NAMALWA (cell line): ENCODE results near the gene CORO6.

Experiments
- DNase-seq: peaks from one replicate; pipeline ENCODE4 v3.0.0-alpha.2; 2015; ENCODE audit warnings: low spot score

The CORO6 gene

DNA sequence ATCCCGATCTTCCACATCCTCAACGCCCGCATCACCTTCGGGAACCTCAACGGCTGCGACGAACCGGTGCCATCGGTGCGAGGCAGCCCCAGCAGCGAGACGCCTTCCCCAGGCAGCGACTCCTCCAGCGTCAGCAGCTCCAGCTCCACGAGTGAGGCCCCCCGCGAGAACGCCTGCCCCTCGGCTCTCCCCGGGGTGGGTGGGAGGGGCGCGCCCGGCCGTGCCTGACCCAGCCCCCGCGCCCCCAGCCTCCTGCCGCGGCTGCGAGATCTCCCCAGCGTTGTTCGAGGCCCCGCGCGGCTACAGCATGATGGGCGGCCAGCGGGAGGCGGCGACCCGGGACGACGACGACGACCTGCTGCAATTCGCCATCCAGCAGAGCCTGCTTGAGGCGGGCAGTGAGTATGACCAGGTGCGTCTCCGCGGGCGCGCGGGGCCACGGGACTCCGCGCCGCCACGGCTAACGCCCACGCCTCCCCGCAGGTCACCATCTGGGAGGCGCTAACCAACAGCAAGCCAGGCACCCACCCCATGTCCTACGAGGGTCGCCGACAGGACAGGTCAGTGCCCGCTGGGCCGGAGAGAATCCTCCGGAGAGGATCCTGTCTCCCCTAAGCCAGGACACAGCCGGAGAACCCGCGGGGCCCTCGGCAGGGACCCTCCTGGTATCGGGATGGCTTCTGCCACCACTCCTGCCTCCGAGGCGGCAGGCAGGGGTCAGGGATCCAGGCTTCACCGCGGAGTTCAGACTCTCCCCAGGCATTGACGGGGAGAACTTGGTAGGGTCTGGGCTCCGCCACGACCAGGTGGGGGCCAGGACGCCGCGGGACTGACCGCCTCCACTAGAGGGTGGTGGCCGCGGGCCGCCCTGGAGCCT, 10.1 kb downstream of the CORO6 start:
- no peak for DNase-seq

DNA sequence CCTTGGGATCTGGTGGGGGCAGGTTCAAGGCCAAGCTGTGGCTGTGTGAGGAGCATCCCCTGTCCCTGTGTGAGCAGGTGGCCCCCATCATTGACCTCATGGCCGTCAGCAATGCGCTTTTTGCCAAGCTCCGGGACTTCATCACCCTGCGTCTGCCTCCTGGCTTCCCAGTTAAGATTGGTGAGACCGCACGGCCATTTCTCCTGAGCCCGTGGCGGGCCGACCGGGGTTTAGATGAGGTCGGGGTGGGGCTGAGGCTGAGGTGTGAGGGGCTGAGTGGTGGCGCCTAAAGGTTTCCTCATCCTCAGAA, 10.7 kb downstream of the CORO6 start:
- no peak for DNase-seq

DNA sequence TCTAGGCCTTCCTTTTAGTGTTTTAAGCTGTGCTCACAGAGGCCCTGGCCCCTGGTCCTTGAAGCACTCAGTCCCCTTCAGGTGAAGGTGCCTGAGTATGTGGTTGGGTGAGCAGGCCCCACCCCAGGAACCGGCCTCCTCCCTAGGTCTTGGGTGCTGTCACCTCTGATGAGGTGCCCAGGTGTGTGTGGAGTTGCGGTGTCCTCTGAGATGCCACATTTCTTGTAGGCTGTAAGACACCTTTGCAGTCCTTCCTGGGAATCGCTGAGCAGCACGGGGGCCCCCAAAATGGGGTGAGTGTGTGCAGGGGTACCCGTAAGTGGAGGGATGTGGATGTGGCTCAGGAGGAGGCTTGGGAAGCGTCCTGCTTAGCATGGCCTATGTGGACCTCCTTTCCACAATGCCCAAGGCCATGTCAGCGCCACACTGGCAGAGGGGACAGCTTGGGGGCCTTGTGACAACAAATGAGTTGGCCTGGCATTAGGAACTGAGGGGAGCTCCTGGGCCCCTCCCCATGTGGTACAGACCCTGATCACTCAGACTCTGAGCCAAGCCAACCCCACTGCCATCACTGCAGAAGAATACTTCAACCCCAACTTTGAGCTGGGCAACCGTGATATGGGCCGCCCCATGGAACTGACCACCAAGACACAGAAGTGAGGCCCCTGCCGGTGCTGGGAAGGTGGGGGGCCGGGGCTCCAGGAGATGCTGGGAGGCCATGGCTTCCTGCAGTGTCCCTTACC, 11.2 kb downstream of the CORO6 start:
- DNase-seq, result no peak

DNA sequence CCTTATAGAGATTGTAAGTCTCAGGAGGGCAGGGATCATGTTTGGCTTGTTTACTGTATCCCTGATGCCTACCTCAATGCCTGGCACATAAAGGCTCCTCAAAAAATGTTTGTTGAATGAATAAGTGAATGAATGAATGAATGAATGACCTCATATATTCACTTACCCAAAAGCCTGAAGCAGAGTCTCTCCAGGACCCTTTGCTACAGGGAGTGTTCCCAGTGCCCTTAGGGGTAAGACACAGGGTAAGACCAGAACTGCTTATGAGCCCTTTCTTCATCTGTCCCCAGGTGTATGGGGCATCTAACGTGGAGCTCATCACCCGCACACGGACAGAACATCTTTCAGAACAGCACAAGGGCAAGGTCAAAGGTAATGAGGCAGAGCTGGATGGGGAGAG, 12.3 kb downstream of the CORO6 start:
- DNase-seq, result no peak

DNA sequence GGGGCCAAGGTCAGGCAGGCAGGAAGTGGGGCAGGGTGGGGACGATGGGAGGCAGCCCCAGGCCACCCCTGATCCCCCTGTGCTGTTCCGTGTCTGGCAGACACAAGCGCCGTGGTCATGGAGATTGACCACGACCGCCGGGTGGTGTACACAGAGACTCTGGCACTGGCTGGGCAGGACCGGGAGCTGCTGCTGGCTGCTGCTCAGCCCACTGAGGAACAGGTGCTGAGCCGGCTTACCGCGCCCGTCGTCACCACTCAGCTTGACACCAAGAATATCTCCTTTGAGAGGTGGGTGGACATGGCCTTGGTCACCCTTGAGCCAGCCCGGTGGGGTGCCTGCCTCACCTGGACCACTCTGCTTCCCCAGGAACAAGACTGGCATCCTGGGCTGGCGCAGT, 13.7 kb downstream of the CORO6 start:
- DNase-seq, result no peak

DNA sequence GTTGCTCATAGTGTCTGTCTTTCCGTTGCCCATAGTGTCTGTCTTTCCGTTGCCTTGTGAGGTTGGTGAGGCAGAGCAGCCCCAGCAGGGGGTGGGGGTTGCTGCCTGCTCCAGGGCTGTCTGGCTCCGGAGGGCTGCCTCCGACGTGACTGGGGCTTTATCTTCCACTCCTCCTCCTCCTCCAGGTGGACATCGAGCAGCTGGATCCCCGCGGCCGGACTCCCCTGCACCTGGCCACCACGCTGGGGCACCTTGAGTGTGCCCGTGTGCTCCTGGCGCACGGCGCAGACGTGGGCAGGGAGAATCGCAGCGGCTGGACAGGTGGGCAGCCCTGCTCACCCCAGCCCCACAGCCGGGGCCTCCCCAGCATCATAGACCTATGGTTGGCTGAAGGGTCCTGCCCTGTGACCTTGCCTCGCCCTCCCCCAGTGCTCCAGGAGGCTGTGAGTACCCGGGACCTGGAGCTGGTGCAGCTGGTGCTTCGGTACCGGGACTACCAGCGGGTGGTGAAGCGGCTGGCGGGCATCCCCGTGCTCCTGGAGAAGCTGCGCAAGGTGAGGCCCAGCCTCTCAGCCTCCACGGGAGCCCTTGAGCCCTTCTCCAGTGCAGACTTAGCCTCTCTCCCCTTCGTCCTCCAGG, 15.0 kb downstream of the CORO6 start:
- DNase-seq, result no peak

DNA sequence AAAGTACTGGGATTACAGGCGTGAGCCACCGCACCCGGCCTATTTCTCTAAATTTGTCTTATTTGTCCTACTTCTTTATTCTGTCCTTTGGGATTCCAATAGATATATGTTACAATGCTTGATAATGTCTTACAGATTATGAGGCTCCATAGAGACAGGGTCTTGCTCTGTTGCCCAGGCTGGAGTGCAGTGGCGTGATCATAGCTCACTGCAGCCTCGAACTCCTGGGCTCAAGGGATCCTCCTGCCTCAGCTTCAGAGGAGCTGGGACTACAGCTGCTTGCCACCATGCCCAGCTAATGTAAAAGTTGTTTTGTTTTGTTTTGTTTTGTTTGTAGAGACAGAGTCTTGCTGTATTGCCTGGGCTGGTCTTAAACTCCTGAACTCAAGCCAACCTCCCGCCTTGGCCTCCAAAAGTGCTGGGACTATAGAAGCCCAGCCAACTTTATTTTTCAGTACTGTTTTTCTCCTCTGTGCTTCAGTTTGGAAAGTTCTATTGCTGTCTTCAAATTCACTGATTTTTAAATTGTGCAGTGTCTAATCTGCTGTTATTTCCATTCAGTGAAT, 19.5 kb downstream of the CORO6 start:
- no peak for DNase-seq

DNA sequence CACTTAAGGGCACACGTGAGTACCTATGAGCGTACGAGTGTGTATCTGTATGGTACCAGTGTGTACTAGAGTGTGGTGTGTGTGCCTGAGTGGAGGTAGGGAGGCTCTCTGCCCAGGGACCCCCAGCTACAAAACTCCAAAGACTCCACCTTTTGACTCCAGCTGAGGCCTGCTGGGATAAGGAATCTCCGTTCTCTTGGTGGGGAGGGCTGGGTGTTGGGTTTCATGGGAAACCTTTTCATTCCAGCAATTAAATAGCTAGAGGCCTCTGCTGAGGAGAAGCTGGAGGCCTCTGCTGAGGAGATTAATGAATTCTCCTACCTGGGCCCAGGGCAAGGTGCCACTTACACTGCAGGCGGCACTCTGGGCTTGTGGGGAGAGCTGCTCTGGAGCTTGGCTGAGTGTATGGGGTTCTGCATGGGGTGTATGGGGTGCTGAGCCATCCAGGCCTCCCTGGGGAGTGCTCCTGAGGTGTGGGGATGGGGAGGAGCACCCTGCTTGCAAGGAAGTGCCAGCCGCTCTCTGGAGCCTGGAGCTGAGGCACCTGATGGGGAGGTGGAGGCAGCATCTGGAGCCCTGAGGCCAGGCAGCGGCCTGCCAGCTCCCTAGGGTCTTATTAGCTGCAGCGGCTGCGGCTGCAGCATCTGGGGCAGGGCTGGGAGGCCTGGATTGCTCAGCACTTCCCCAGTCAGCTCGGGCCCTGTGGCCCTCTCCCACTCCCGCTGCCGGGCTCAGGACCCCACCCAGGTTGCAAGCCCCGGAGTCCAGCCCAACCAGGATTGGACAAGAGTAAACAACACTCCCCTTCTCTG, 25.1 kb downstream of the CORO6 start:
- no peak for DNase-seq

DNA sequence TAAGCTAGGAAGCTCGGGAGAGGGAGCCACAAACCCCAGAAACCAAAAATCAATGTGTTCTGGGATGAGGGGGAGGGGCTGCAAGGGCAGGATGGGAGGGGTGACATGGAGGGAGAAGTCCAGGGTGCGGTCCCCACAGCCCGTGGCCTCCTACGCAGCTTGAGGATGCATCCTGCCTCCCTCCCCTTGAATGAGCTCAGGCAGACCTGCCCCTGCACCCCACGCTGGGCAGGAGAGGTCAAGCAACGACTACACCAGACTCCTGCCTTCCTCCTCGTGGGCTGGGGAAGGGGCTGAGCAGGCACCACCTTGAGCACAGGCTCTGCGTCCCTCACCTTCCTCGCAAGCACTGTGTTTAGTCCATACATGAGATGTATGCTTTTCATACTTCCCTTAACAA, 25.9 kb downstream of the CORO6 start:
- DNase-seq, result no peak

DNA sequence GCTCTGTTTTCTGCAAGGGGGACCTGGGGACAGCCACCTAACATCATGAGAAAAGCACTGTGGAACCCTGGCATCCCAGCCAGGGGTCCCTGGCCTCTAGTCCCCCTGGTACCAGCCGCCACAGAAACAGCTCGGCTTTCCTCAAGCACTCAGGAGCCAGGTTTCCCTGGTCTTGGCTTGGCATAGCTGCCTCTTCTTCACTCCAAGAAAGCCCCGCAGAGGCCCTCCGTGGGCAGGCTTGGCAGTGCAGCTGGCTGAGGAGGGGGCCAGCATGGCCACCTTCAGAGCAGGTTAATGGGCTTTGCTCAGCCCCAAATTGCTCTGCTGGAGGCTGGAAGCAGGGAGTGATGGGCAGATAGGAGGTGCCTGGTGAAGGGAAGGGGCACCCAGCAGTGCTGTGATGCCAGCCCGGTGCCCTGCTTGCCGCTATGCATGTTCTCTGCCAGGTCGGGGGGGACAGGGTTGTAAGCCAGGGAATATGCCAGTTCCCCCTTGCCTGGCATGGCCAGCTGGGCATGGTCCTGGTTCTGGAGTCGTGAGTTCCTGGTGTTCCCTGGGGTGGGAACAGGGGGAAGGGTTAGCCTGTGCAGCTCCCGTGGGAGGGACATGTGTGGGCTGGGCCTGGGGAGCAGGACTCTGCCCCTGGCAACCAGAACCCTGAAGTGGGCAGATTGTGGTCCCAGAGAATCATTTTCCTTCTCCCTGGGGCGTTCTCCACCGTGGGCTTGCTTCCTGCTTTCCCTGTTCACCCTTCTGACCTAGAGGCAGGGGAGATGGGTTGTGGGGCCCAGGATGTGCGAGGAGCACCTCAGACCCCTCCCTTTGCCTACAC, 26.6 kb downstream of the CORO6 start:
- DNase-seq, result no peak

DNA sequence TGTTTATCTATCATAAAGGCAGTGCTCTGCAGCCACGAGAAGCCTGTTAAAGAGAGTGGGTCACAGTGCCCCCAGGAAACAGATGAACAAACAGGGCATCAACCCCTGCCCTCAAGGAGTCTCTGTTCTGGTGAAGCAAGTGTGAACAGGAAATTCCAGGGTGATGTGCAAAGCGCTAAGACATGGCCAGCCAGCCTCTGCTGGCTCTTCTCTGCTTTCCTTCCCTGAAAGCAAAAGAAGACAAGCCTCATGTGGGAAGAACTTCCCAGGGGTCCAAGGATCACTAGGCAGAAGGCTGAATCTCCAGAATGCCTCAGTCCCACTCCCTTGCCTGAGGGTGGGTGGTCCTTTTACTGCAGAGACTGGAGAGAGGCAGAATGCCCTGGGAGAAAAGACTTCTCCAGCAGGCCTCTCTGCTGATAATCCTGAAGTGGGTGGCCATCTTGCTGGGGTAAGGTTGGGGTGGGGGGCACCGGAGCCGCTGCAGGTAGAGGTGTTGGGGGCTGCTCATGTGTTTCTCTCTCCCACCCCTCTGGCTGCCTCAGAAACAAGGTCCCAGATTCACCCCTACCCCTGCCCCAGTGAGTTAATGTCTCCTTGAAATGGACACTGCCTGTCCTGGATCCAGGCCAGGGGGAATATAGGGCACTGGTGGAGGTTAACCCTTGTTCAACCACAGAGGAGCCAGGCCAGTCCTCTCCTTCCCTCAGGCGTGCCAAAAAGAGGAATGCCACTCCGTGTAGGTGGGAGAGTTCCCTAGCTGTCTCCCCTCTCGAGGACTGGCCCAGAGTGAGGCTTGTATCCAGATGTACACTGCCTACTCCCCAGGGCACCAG, 27.4 kb downstream of the CORO6 start:
- DNase-seq, result no peak

DNA sequence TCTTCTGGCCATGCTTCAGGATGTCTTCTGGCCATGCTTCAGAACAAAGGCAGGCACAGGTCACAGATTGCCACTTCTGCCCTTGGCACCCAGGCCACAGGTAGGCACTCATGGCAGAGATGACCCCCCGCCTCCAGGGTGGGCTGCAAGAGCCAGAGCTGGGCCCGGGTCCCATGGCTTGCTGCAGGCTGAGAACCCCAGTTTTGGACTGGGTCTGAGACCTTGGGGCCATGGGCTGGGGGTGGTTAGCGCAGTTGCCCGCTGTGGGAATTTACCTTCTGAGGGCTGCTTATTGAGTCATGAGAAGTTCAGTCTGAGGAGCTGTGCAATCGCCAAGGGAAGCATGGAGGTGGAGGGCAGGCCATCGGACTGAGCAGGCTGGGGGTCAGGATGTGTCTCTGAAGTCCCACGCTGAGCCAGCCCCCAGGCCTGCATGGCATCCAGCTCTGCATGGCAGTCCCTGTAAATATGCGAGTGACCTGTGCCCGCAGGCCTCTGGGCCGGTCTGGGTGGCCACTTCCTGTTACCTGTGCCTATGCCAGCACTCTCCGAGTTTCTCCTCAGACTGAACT, 28.1 kb downstream of the CORO6 start:
- no peak for DNase-seq

DNA sequence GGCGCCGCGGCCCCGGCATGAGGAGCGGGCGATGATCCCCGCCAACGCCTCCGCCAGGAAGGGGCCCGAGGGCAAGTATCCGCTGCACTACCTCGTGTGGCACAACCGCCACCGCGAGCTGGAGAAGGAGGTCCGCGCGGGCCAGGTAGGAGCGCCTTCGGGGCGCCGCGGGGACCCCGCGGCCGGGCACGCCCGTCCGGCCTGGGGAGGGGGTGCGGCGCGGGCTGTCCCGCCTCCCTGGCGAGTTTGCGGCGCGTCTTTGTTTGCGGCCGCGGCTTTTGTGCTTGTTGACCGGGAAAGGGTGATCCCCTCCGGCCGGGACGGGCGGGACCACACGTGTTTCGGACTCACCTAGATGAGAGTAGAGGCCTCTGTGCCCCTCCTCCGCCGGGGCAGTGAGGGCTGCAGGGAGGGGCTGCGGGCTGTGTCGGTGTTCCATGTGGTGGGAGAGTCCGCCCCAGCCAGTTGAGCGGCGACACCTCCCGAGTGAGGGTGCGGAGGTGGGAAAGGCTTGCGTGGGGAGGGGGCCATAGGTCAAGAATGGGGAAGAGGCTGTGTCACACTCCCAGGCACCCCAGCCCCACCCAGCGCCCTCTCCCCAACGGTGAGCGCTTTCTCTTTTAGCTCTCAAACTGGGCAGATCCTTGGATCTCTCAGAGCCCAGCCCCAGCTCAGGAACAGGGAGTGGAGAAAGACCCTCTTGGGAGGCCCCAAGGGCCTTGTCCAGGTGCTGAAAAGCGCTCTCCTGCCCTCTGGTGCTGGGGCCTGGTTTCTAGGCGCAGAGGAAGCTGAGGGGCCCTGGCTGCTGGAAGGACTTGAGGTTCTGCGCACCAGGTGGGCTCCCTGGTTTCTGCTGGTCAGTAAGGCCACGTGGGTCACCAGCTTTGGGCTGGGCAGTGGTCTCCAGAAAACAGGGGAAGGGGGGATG, 28.9 kb downstream of the CORO6 start:
- DNase-seq, result peak; percentile 62

DNA sequence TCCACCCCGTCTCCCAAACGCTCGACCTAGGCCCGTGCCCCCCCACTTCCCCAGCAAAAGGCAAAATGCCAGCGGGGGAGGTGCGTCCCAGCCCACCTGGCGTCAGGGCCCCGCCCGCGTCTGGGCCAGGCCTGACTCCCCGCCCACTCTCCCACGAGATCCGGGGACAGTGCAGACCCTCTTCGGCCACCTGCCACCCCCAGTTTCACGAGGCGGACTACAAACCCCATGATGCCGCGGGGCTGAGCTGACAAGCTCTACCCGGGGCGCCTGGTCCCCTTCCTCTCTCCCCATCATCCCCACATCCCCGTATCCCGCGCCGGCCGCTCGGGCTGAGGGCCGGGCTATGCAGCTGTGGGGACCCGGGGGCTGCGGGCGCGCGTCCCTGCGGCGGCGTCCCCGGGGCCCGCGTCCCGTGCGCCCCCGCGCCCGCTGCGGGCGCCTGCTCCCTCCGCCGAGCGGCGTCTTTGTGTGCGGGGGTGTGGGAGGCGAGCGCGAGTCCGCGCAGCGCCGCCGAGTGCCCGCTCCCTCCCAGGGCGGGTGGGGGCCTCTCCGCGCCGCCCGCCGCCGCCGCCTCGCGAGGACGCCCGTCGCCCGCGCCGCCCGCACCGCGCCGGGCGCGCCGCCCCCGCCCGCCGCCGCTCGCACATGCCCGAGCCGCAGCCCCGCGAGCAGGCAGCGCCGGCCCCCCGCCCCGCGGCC, 29.7 kb downstream of the CORO6 start, which contains the start of gene ANKRD13B:
Gene ANKRD13B, plus strand, starts transcription at position 283 of the 702 bp plus-strand sequence. CDS start 490 bp downstream, outside the sequence.
- peak; percentile 77 for DNase-seq

DNA sequence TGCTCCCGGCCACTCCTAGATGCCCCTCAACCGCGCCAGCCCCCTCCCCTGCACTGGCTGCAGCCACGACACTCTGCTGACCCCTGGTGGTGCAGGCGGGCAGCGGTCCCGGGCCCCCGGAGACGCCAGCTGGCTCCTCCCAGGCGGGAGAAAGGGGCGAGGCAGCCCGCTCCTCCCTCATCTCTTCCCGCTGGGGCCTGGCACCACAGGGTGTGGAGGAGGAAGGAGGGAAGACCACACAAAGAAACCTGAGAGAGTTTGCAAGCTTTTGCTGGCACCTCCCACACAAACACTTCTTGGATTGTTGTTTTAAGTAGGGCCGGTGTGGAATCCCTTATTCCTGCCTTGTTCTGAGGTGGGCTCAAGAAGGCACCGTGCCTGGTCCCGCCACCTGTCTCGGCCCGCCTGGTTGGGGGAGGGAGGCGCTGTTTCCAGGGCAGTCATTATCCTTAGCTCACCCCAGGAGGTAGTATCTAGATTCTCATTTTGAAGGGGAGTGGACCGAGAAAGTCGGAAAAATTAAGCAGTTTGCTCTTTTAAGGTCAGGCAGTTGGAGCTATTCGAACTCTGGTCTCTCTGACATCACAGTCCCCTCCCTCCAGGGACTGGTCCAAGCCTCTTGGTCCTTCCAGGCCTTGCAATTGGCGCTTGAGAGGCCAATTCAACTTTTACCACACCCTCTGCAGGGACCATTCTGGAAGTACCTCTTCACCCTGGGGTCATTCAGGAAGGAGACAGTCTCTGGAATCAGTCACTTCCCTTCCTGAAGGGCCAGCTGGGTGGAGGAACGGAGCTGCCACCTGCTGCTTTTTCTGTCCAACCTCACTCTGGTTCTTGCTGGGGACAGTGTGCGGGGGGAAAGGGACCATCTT, 30.7 kb downstream of the CORO6 start:
- DNase-seq, result peak; percentile 83

DNA sequence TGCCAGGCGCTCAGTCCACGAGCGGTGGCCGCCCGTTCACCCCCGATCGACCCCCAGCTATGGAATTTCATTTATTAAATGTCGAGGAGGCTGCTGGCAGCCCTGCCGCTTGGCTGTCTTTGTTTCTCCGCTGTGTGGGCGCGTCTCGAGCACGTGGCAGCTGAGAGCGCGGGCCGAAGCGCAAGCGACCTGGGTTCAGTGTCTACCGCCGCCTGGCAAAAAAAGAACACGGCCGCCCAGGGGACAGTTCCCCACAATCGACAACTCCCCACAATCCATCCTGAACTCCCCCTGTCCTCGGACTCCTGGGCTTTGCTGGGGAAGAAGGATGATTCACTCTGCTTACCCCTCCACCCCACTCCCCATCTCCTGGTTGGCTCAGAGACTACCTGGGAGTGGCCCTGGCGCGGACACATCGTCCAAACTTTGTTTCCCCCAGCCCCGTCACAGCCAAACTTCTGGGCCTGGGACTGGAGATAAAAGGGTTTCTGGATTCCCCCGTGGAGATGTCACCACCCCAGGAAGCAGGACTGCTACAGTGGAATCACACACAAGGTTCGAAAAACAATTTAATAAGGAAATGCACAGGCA, 31.5 kb downstream of the CORO6 start:
- DNase-seq, result peak; percentile 61
